UCSD-AML1 (cell line): ENCODE data around the gene AK3.
"Not testable (repeated sequence)": the region's sequence is repeated elsewhere in the genome, so short reads cannot be mapped to it uniquely, and the experiment has no call there.

ENCODE experiments used
- DNase-seq: peaks from one replicate; lab custom pipeline; 2025; ENCODE audit not compliant: unreplicated experiment; lab: John Stamatoyannopoulos, UW

Gene AK3

GRCh38 chr9:4740638-4741364, at the start of gene AK3:
Gene AK3 (minus strand): TSS chr9:4741202. CDS start chr9:4741087, 115 bp downstream.
- DNase-seq, result peak; percentile 89

- no peak for DNase-seq
These were observed 47.7 kb upstream of the AK3 start for GRCh38 chr9:4788703-4789102.

GRCh38 chr9:4787876-4788275, 46.9 kb upstream of the AK3 start:
- DNase-seq, result no peak

- no peak for DNase-seq
These were observed 45.6 kb upstream of the AK3 start for GRCh38 chr9:4786599-4786998.

GRCh38 chr9:4784403-4784802, 43.4 kb upstream of the AK3 start:
- no peak for DNase-seq

- not testable (repeated sequence) for DNase-seq
These were observed 42.2 kb upstream of the AK3 start for GRCh38 chr9:4783191-4783590.

- DNase-seq, result no peak
These were observed 40.4 kb upstream of the AK3 start for GRCh38 chr9:4781408-4781807.

- no peak for DNase-seq
These were observed 39.6 kb upstream of the AK3 start for GRCh38 chr9:4780651-4781050.

GRCh38 chr9:4774958-4775357, 34.0 kb upstream of the AK3 start:
- DNase-seq, result not testable (repeated sequence)

GRCh38 chr9:4774209-4774608, 33.2 kb upstream of the AK3 start:
- DNase-seq, result no peak

GRCh38 chr9:4771788-4772187, 30.8 kb upstream of the AK3 start:
- no peak for DNase-seq

GRCh38 chr9:4769321-4770080, 28.5 kb upstream of the AK3 start:
- DNase-seq, result peak; percentile 14

GRCh38 chr9:4768681-4769080, 27.7 kb upstream of the AK3 start:
- no peak for DNase-seq

GRCh38 chr9:4764033-4764432, 23.0 kb upstream of the AK3 start:
- no peak for DNase-seq

GRCh38 chr9:4762886-4763541, 22.0 kb upstream of the AK3 start:
- peak; percentile 66 for DNase-seq

GRCh38 chr9:4762108-4762885, 21.3 kb upstream of the AK3 start:
- DNase-seq, result peak; percentile 52

GRCh38 chr9:4760122-4760521, 19.1 kb upstream of the AK3 start:
- no peak for DNase-seq

- no peak for DNase-seq
These were observed 15.4 kb upstream of the AK3 start for GRCh38 chr9:4756420-4756819.

- no peak for DNase-seq
These were observed 14.1 kb upstream of the AK3 start for GRCh38 chr9:4755026-4755609.

- not testable (repeated sequence) for DNase-seq
These were observed 13.5 kb upstream of the AK3 start for GRCh38 chr9:4754530-4754929.
